OCI-LY1 (cell line): ENCODE data around the gene B4GALT3.
A peak's percentile ranks its signal among the peaks of the same experiment; 100 is the strongest.
"Not testable (repeated sequence)": the region's sequence is repeated elsewhere in the genome, so short reads cannot be mapped to it uniquely, and the experiment has no call there.

Experiments used
- H2AFZ ChIP-seq: fragments of 200-600 bp; sonication (generic), shearing (Covaris generic); 2 replicates; pipeline ENCODE4 v1.6.0; 2014; ENCODE audit warnings: antibody characterized with exemption, mild to moderate bottlenecking, low read length
- H3F3A ChIP-seq: fragments of 200-600 bp; sonication (generic), shearing (Covaris generic); 2 replicates; pipeline ENCODE4 v1.6.0; 2014; ENCODE audit warnings: mild to moderate bottlenecking, antibody characterized with exemption, low read length, moderate library complexity; ENCODE audit not compliant: insufficient read depth
- H3K27ac ChIP-seq: fragments of 200-600 bp; sonication (generic); 2 replicates; pipeline ENCODE4 v1.5.1; 2014; ENCODE audit warnings: low read length, mixed run types, mild to moderate bottlenecking, low read depth; ENCODE audit not compliant: poor library complexity, severe bottlenecking
- H3K27me3 ChIP-seq: fragments of 200-600 bp; sonication (generic); 2 replicates; pipeline ENCODE4 v1.6.0; 2014; ENCODE audit warnings: antibody characterized with exemption, mild to moderate bottlenecking, low read length, moderate library complexity; ENCODE audit not compliant: insufficient read depth
- H3K36me3 ChIP-seq: fragments of 200-600 bp; sonication (generic); 2 replicates; pipeline ENCODE4 v1.6.1; 2014; ENCODE audit warnings: mild to moderate bottlenecking, antibody characterized with exemption, low read length, moderate library complexity, mixed read lengths; ENCODE audit not compliant: insufficient read depth
- H3K4me1 ChIP-seq: fragments of 200-600 bp; sonication (generic); 2 replicates; pipeline ENCODE4 v1.5.1; 2014; ENCODE audit warnings: mild to moderate bottlenecking, low read length, moderate library complexity; ENCODE audit not compliant: insufficient read depth, severe bottlenecking
- H3K4me2 ChIP-seq: fragments of 200-600 bp; sonication (generic), shearing (Covaris generic); 2 replicates; pipeline ENCODE4 v1.6.1; 2014; ENCODE audit warnings: low read length
- H3K4me3 ChIP-seq: fragments of 200-600 bp; sonication (generic); 2 replicates; pipeline ENCODE4 v1.5.1; 2014; ENCODE audit warnings: low read length, low read depth, mild to moderate bottlenecking, mixed read lengths; ENCODE audit not compliant: poor library complexity, severe bottlenecking
- H3K79me2 ChIP-seq: fragments of 200-600 bp; shearing (Covaris generic); 2 replicates; pipeline ENCODE4 v1.6.1; 2016; ENCODE audit warnings: mixed run types, low read length, mixed read lengths; ENCODE audit not compliant: insufficient read depth
- H3K9ac ChIP-seq: fragments of 200-600 bp; sonication (generic), shearing (Covaris generic); 2 replicates; pipeline ENCODE4 v1.6.1; 2014; ENCODE audit warnings: mild to moderate bottlenecking, low read length, mixed read lengths
- H3K9me2 ChIP-seq: fragments of 200-600 bp; sonication (generic), shearing (Covaris generic); 2 replicates; pipeline ENCODE4 v1.6.1; 2014; ENCODE audit warnings: low read depth, mild to moderate bottlenecking, low read length, mixed read lengths
- H3K9me3 ChIP-seq: fragments of 200-600 bp; shearing (Covaris generic); 2 replicates; pipeline ENCODE4 v1.6.1; 2014; ENCODE audit warnings: low read length, mixed read lengths
- H4K20me1 ChIP-seq: fragments of 200-600 bp; sonication (generic), shearing (Covaris generic); 2 replicates; pipeline ENCODE4 v1.6.0; 2016; ENCODE audit warnings: mild to moderate bottlenecking, low read length; ENCODE audit not compliant: insufficient read depth
- EZH2 ChIP-seq: fragments of 200-600 bp; sonication (generic), shearing (Covaris generic); IDR thresholded peaks from 2 replicates; pipeline ENCODE4 v1.8.0; 2017; ENCODE audit warnings: borderline replicate concordance, mixed run types, mild to moderate bottlenecking, antibody characterized with exemption, low read length, moderate library complexity, mixed read lengths
- TF ChIP-seq, protein P1 (sequence below): fragments of 200-600 bp; sonication (generic), shearing (Covaris generic); IDR thresholded peaks from 2 replicates; pipeline ENCODE4 v1.5.1; 2017; ENCODE audit warnings: mild to moderate bottlenecking, antibody characterized with exemption, low read length, moderate library complexity, mixed read lengths

B4GALT3 gene

DNA sequence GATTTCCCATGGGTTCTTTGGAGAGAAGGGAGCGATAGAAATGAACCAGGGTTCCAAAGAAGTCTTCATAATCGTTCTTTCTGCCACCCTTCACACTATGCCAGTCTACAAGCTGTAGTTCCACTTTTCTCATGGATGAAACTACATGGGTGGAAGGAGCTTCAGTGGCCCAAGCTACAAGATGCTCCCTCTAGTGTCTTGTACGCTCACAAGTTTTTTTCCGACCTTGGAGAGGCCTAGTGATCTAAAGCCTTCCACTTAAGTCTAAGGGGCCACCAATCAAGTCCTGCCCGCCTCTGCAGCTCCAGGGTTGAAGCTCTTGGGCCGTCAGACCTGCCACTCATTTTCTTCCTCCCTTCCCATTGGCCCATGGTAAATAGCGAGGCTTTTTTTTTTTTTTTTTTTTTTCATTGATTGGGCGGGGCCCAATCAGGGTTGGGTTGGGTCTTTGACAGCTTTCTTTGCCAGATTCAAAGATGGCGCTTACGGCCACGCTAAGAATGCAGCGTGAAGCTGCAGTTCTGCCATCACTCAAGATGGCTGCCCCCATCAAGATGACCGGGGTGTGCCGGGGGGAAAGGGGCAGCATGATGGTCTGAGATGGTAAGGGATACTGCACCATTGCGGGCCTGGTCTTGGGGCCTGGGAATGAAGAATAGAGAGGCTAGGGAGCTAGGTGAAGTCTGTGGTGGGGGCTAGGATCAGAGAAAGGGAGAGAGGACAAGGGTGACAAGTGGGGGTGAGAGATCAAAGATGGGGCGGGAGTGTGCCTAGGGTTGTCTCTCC lies 48.4 kb upstream of the B4GALT3 start, which contains the start of gene TOMM40L:
TOMM40L (plus strand) TSS at position 527 of the 786 bp plus-strand sequence. CDS start 430 bp downstream, outside the sequence.
- Histone ChIP-seq H3K9me2 (no peaks in the 10 kb centered on the region), H3K27ac (peak within 1 kb of the TSS; percentile 28), H3K9ac (peak within 1 kb of the TSS; percentile 77), H3K9me3 (no peaks in the 10 kb centered on the region), H3K27me3 (no peaks in the 10 kb centered on the region), H2AFZ (peak within 1 kb of the TSS; percentile 15; the same call in 1 of the 2 replicates), H3K4me3 (peak within 1 kb of the TSS; percentile 74), H4K20me1 (no peaks in the 10 kb centered on the region), H3F3A (no peaks in the 10 kb centered on the region), H3K36me3 (peaks cover 30% of the 10 kb centered on the region), H3K4me2 (peak within 1 kb of the TSS; percentile 87), H3K79me2 (no peaks in the 10 kb centered on the region), H3K4me1 (peaks cover 24% of the 10 kb centered on the region)
- no peak for TF ChIP-seq EZH2
- TF ChIP-seq, protein P1, sequence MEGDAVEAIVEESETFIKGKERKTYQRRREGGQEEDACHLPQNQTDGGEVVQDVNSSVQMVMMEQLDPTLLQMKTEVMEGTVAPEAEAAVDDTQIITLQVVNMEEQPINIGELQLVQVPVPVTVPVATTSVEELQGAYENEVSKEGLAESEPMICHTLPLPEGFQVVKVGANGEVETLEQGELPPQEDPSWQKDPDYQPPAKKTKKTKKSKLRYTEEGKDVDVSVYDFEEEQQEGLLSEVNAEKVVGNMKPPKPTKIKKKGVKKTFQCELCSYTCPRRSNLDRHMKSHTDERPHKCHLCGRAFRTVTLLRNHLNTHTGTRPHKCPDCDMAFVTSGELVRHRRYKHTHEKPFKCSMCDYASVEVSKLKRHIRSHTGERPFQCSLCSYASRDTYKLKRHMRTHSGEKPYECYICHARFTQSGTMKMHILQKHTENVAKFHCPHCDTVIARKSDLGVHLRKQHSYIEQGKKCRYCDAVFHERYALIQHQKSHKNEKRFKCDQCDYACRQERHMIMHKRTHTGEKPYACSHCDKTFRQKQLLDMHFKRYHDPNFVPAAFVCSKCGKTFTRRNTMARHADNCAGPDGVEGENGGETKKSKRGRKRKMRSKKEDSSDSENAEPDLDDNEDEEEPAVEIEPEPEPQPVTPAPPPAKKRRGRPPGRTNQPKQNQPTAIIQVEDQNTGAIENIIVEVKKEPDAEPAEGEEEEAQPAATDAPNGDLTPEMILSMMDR: peak; percentile 67

DNA sequence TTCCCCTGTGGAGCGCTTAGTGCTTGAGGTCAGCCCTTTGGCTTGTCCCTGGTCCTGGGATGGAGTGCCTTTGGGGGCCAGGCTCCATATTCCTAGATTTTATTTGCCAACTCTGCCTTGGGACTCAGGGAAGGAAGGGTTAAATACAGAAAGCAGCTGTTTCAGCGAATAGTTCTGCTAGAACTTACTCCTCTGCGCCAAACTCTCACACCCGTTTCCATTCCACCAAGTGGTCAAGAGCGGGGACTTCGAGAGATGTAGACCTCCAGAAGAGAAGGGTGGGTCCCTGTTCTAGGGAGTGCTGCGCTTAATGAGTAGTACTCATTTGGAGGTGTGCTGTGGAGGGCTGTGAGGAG lies 47.8 kb upstream of the B4GALT3 start:
- H4K20me1 ChIP-seq: no peaks in the 10 kb centered on the region
- no peak for TF ChIP-seq EZH2
- TF ChIP-seq, protein P1: no peak
- no peaks in the 10 kb centered on the region for H3K9me2 ChIP-seq
- H3K9ac ChIP-seq: no peak overlapping the region; the same call in 1 of the 2 replicates
- H3K27ac ChIP-seq: no peak overlapping the region
- no peaks in the 10 kb centered on the region for H3K9me3 ChIP-seq
- H2AFZ ChIP-seq: peak overlapping the region; percentile 15; the same call in 1 of the 2 replicates
- H3F3A ChIP-seq: no peaks in the 10 kb centered on the region
- peak overlapping the region; percentile 40 for H3K4me2 ChIP-seq
- H3K27me3 ChIP-seq: no peaks in the 10 kb centered on the region
- peak overlapping the region; percentile 2 for H3K4me3 ChIP-seq
- no peaks in the 10 kb centered on the region for H3K79me2 ChIP-seq
- peaks cover 24% of the 10 kb centered on the region for H3K4me1 ChIP-seq
- peaks cover 24% of the 10 kb centered on the region for H3K36me3 ChIP-seq

DNA sequence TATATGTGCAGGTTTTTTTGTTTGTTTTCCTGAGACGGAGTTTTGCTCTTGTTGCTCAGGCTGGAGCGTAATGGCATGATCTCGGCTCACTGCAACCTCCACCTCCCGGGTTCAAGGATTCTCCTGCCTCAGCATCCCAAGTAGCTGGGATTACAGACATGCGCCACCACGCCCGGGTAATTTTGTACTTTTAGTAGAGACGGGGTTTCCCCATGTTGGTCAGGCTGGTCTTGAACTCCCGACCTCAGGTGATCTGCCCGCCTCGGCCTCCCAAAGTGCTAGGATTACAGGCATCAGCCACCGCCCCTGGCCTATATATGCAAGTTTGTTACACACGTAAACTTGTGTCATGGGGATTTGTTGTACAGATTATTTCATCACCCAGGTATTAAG lies 47.4 kb upstream of the B4GALT3 start:
- not testable (repeated sequence) for H2AFZ ChIP-seq, H3K27ac ChIP-seq, H3K9ac ChIP-seq, H3K9me2 ChIP-seq, H3K9me3 ChIP-seq, H3K4me2 ChIP-seq, H3K79me2 ChIP-seq, H3K4me3 ChIP-seq, H3F3A ChIP-seq, H3K27me3 ChIP-seq, H4K20me1 ChIP-seq
- Histone ChIP-seq H3K36me3 (peaks cover 20% of the 10 kb centered on the region), H3K4me1 (peaks cover 24% of the 10 kb centered on the region)
